Activated CD8-positive, alpha-beta memory T cell treated with anti-CD3 and anti-CD28 coated beads, Interleukin-2, amount 10 ng/mL, durations not matched to agents 7 days and 5 days (primary cell): ENCODE results near the gene METTL18. TPM values are rescaled to one million over a fixed set of nuclear protein-coding genes. Genes with fewer than 3 reads are reported as not detected.

Source experiments
- ATAC-seq: fragments of 150-1000 bp; cut with Tn5 transposase; one replicate; pipeline ENCODE4 v1.10.0; 2021; ENCODE audit warnings: moderate library complexity
- CTCF ChIA-PET: fragments of 350-600 bp; sonication (Branson Sonifier 250); formaldehyde crosslinking; loops from one replicate; lab custom pipeline; 2021; ENCODE audit warnings: antibody characterized with exemption; lab: Charles Lee
- DNase-seq: peaks from one replicate; pipeline ENCODE4 v3.0.0-alpha.2; 2020
- H3K27ac Mint-ChIP-seq: one replicate; pipeline ENCODE4 v1.8.0; 2021; ENCODE audit warnings: mild to moderate bottlenecking, mixed read lengths
- H3K27me3 Mint-ChIP-seq: one replicate; pipeline ENCODE4 v1.8.0; 2021; ENCODE audit warnings: mixed read lengths
- H3K36me3 Mint-ChIP-seq: one replicate; pipeline ENCODE4 v1.8.0; 2021; ENCODE audit warnings: mild to moderate bottlenecking, mixed read lengths
- H3K4me1 Mint-ChIP-seq: one replicate; pipeline ENCODE4 v1.8.0; 2021; ENCODE audit warnings: mixed read lengths
- H3K4me3 Mint-ChIP-seq: one replicate; pipeline ENCODE4 v1.8.0; 2021; ENCODE audit warnings: mild to moderate bottlenecking, moderate library complexity, mixed read lengths
- H3K9me3 Mint-ChIP-seq: one replicate; pipeline ENCODE4 v1.8.0; 2022; ENCODE audit warnings: low read depth, mixed read lengths
- total RNA-seq, 2 experiments: library from RNA; stranded (reverse); gene quantifications; one replicate each; pipeline ENCODE4 v1.2.3, GENCODE V29; 2021

Gene METTL18
- total RNA-seq, 2 experiments from 2014 or later, result 10.9 to 12.6 TPM

DNA sequence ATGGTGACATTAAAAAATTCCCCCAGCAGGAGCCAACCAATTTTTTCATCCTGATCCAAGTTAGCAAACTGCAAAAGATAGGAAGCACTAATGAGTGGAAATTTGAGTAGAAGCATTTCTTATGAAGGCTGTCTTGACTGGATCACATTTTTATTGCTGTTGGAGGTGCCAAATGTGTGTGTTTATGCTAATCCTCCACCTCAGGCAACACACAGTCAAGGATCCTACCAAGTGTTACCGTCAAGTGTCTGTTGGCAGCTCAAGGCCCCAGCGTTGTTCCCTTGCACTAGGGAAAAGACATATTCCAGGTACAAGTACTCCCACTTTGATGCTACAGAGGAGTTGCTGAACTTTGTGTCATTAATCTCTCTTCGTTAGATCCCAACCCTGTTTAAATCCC is 18.3 kb downstream of the METTL18 start:
- H3K27ac Mint-ChIP-seq, result no peak overlapping the region
- CTCF ChIA-PET, result no interaction called here
- ATAC-seq (no peak), DNase-seq (no peak)
- no peak overlapping the region for H3K4me3 Mint-ChIP-seq
- no peaks in the 10 kb centered on the region for H3K36me3 Mint-ChIP-seq
- H3K4me1 Mint-ChIP-seq, result no peaks in the 10 kb centered on the region
- H3K27me3 Mint-ChIP-seq, result peaks cover 13% of the 10 kb centered on the region
- no peaks in the 10 kb centered on the region for H3K9me3 Mint-ChIP-seq

- H3K27me3 Mint-ChIP-seq, result peaks cover 11% of the 10 kb centered on the region
- H3K36me3 Mint-ChIP-seq, result no peaks in the 10 kb centered on the region
- no peaks in the 10 kb centered on the region for H3K4me1 Mint-ChIP-seq
- ATAC-seq (no peak), DNase-seq (no peak)
- no peak overlapping the region for H3K4me3 Mint-ChIP-seq
- H3K9me3 Mint-ChIP-seq, result no peaks in the 10 kb centered on the region
- H3K27ac Mint-ChIP-seq, result no peak overlapping the region
- CTCF ChIA-PET, result no interaction called here
Observed at GRCh38 chr1:169768161-169768560, 26.5 kb downstream of the METTL18 start.

DNA sequence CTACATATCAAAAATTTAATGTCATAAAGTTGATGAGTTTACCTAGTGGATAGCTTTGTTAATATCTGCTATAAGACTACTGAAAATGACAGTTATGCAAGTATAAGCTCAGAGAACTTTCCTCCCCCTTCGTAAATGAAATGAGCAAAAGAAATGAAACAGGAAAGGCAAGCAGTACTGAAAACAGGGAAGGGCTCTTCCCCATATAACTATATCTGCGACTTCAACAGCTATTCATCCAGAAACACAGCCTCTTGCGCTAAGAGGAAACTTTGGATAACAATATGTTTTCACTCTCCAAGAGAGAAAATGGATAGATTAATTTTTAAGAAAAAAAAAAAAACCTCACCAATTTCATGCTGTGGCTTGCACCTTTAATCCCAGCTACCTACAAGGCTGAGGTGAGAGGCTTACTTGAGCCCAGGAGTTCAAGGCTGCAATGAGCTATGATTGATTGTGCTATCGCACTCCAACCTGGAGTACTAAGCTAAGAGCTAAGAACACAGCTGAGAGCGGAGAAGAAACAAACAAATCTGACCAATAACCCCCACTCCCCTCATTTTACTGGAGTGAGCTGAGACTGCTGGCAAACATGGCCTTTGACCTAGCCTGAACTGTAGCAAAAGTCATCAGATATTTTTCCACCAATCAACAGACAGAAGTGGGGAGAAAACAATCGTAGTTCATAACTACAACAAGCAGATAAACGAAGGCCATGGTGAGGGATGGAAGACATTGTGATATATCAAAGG is 29.0 kb downstream of the METTL18 start:
- CTCF ChIA-PET, result no interaction called here
- Mint-ChIP-seq H3K36me3 (no peaks in the 10 kb centered on the region), H3K4me3 (no peak overlapping the region), H3K9me3 (no peaks in the 10 kb centered on the region), H3K27me3 (peaks cover 7% of the 10 kb centered on the region), H3K27ac (no peak overlapping the region), H3K4me1 (no peaks in the 10 kb centered on the region)
- no peak for ATAC-seq
- DNase-seq, result no peak

- no peak for ATAC-seq
- Mint-ChIP-seq H3K36me3 (no peaks in the 10 kb centered on the region), H3K4me3 (no peak overlapping the region), H3K27me3 (peaks cover 7% of the 10 kb centered on the region), H3K9me3 (no peaks in the 10 kb centered on the region), H3K27ac (no peak overlapping the region), H3K4me1 (no peaks in the 10 kb centered on the region)
- DNase-seq, result no peak
- CTCF ChIA-PET, result no interaction called here
Observed at GRCh38 chr1:169764919-169765318, 29.8 kb downstream of the METTL18 start.

DNA sequence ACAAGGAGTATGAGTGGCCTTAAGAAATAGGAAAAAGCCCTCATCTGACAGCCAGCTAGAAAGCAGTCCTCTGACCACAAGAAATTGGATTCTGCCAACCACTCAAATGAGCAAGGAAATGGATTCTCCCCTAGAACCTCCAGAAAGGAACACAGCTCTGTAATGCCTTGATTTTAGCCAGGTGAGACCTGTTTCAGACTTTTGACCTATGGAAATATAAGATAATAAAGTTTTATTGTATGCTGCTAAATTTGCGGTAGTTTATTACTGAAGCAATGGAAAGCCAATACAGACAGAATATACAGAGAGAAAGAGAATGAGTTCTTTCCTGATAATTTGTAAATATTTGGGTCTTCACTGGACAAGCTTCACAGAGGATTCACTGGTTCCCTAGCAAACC is 32.0 kb downstream of the METTL18 start:
- H3K27me3 Mint-ChIP-seq, result peaks cover 7% of the 10 kb centered on the region
- H3K4me3 Mint-ChIP-seq, result no peak overlapping the region
- H3K4me1 Mint-ChIP-seq, result no peaks in the 10 kb centered on the region
- DNase-seq (no peak), ATAC-seq (no peak)
- CTCF ChIA-PET, result interaction anchor here (0.5 kb wide), 1 partner anchor 15 kb away, joined by 3 read pairs; no protein-coding TSS in a partner anchor
- H3K36me3 Mint-ChIP-seq, result no peaks in the 10 kb centered on the region
- peaks cover 3% of the 10 kb centered on the region for H3K9me3 Mint-ChIP-seq
- no peak overlapping the region for H3K27ac Mint-ChIP-seq

DNA sequence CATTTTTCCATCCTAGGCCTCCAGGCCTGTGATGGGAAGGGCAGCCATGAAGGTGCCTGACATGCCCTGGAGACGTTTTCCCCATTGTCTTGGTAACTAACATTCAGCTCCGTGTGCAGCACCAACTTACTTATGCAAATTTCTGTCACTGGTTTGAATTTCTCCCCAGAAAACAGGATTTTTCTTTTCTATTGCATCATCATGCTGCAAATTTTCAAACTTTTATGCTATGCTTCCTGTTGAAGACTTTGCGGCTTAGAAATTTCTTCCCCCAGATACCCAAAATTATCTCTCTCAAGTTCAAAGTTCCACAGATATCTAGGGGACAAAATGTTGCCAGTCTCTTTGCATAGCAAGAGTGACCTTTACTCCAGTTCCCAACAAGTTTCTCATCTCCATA is 35.7 kb downstream of the METTL18 start:
- DNase-seq, result no peak
- H3K36me3 Mint-ChIP-seq, result no peaks in the 10 kb centered on the region
- CTCF ChIA-PET, result no interaction called here
- peaks cover 15% of the 10 kb centered on the region for H3K27me3 Mint-ChIP-seq
- no peak overlapping the region for H3K4me3 Mint-ChIP-seq
- ATAC-seq, result no peak
- H3K9me3 Mint-ChIP-seq, result peaks cover 3% of the 10 kb centered on the region
- H3K27ac Mint-ChIP-seq, result no peak overlapping the region
- no peaks in the 10 kb centered on the region for H3K4me1 Mint-ChIP-seq

DNA sequence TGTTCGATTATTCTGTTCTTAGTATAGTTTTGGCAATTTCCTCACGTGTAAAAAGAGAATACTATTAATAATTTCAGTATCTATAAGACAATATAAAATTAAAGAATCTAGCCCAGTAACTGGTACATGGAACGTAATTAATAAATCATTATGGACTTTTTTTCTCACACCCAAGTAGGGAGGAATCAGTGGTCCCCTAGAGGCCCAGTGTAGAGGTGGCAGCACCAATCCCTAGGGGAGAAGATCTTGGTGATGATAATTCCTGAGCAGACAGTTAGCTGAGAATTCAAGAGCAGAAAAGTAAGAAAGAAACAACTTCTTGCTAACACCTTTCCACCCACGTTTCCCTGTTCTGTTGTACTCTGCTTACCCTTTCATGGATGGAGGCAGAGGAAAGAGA is 41.2 kb downstream of the METTL18 start:
- CTCF ChIA-PET, result no interaction called here
- H3K27me3 Mint-ChIP-seq, result peaks cover 15% of the 10 kb centered on the region
- no peaks in the 10 kb centered on the region for H3K36me3 Mint-ChIP-seq
- DNase-seq (no peak), ATAC-seq (no peak)
- no peak overlapping the region for H3K4me3 Mint-ChIP-seq
- no peaks in the 10 kb centered on the region for H3K4me1 Mint-ChIP-seq
- no peaks in the 10 kb centered on the region for H3K9me3 Mint-ChIP-seq
- H3K27ac Mint-ChIP-seq, result no peak overlapping the region

DNA sequence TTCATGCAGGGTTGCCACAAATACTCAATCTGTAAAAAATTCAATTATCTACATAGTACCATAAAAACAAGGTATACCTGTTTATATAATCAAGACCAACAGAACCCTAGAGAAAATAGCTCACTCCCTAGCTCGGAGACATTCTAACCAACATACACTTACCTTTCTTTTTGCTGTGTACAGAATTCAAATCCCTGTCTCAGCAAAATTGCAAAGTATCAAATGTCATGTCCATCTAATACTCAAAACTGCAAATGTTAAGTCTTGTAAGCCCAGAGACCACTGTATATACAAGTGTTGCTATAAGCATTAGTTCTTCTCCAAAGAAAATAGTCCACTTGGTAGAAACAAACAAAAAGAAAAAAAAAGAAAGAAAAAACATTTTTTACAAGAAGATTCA is 44.7 kb downstream of the METTL18 start:
- Mint-ChIP-seq H3K27me3 (peaks cover 6% of the 10 kb centered on the region), H3K9me3 (no peaks in the 10 kb centered on the region), H3K27ac (no peak overlapping the region), H3K4me3 (no peak overlapping the region), H3K36me3 (no peaks in the 10 kb centered on the region), H3K4me1 (no peaks in the 10 kb centered on the region)
- ATAC-seq, result no peak
- CTCF ChIA-PET, result no interaction called here
- no peak for DNase-seq

DNA sequence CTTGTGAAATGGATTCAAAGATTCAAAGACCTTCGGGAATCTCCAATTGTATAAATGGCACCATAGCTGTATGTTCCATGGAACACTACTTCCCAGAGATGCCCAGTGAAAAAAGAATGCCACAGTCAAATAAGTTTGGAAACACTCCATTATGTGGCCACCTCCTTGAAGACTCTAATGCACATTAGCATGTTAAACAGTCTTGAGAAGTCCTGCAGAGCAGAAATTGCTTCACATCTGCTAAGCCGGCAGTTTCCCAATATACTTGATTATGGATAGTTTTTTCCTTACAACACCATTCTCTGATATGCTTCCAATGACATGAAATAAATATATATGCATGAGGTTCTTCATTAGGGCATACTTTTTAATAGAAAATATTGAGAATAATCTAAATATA is 48.2 kb downstream of the METTL18 start:
- ATAC-seq (no peak), DNase-seq (no peak)
- CTCF ChIA-PET, result no interaction called here
- no peaks in the 10 kb centered on the region for H3K9me3 Mint-ChIP-seq
- H3K27me3 Mint-ChIP-seq, result peaks cover 7% of the 10 kb centered on the region
- H3K27ac Mint-ChIP-seq, result no peak overlapping the region
- H3K4me1 Mint-ChIP-seq, result no peaks in the 10 kb centered on the region
- H3K36me3 Mint-ChIP-seq, result no peaks in the 10 kb centered on the region
- no peak overlapping the region for H3K4me3 Mint-ChIP-seq

DNA sequence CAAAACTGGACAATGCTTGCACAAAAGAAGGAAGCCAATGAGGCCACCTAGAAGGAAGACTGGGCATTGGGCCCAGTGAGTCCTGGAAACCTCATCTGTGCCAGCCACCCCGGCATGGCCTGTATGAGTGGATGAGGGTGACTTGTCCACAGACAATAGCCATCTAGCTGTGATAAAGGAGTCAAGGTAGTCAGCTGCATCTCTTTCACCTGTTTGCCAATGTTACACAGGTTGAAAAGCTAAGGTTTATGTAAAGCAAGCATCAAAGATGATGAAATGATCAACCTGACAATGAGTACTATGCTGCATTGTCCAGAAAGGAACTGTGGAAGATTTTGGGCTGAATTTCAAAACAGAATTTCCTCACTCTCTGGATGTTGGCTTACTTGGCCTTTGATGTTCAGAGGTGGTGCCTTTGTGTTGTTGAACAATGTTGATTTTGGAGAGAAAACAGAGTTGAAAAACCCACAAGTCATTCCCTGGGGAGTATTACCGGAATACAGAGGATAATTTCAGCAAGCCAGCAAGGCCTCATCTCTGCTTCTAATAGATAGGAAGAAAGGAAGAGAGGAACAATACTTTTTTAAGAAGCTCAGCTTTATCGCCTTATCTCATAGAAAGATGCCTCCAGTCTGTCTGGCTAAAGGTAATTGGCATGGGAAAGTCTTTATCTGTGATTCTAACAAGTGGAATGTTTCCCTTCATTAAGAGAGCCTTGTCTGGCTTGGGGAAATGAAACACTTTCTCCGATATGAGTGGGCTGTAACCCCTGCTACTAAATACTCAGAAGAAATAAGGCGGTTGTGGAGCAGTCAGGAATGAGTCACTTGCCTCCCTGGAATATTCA is 49.5 kb downstream of the METTL18 start:
- ATAC-seq (no peak), DNase-seq (no peak)
- no peak overlapping the region for H3K4me3 Mint-ChIP-seq
- CTCF ChIA-PET, result no interaction called here
- no peaks in the 10 kb centered on the region for H3K36me3 Mint-ChIP-seq
- H3K27ac Mint-ChIP-seq, result no peak overlapping the region
- no peaks in the 10 kb centered on the region for H3K9me3 Mint-ChIP-seq
- H3K27me3 Mint-ChIP-seq, result peaks cover 10% of the 10 kb centered on the region
- no peaks in the 10 kb centered on the region for H3K4me1 Mint-ChIP-seq

Other genes starting within 250 kb of the METTL18 start
- gene F5, start 208.4 kb downstream of the METTL18 start, total RNA-seq, result 10 to 100 TPM in 1 of 2 experiments, 1 to 10 TPM in 1; 3.1 to 14.0 TPM
- gene SELP, start 164.8 kb downstream of the METTL18 start, total RNA-seq, result under 1 TPM in 1 of 2 experiments, not detected in 1; 0.18 TPM
- gene SELL, start 83.3 kb downstream of the METTL18 start, total RNA-seq, result 10 to 100 TPM; 61.4 to 85.1 TPM
- gene SELE, start 60.8 kb downstream of the METTL18 start, total RNA-seq, result not detected
- 10 to 100 TPM; 13.6 to 14.9 TPM for gene SCYL3, start 99.0 kb upstream of the METTL18 start, total RNA-seq